Globus pallidus (tissue), 1 donor: ENCODE measurements around the gene LRRC27.

ENCODE experiments used
- DNase-seq: peaks from one replicate; pipeline ENCODE4 v3.0.0-alpha.2; 2015; ENCODE audit warnings: low spot score

The LRRC27 gene

GRCh38 chr10:132414402-132415016 lies 82.5 kb downstream of the LRRC27 start:
- no peak for DNase-seq

GRCh38 chr10:132415255-132415654 lies 83.3 kb downstream of the LRRC27 start:
- no peak for DNase-seq

- DNase-seq: no peak
Observed at GRCh38 chr10:132415956-132416355, 84.0 kb downstream of the LRRC27 start.

GRCh38 chr10:132416566-132417256 lies 84.7 kb downstream of the LRRC27 start:
- no peak for DNase-seq

- no peak for DNase-seq
Observed at GRCh38 chr10:132417257-132417910, 85.4 kb downstream of the LRRC27 start.

- no peak for DNase-seq
Observed at GRCh38 chr10:132417957-132418441, 86.0 kb downstream of the LRRC27 start.

- no peak for DNase-seq
Observed at GRCh38 chr10:132418527-132419416, 86.8 kb downstream of the LRRC27 start.

GRCh38 chr10:132419538-132420468 lies 87.8 kb downstream of the LRRC27 start:
- no peak for DNase-seq

- DNase-seq: no peak
Observed at GRCh38 chr10:132420469-132420980, 88.5 kb downstream of the LRRC27 start.

GRCh38 chr10:132420981-132421846 lies 89.2 kb downstream of the LRRC27 start:
- DNase-seq: peak; percentile 51

GRCh38 chr10:132421847-132422751 lies 90.1 kb downstream of the LRRC27 start:
- no peak for DNase-seq

- no peak for DNase-seq
Observed at GRCh38 chr10:132422903-132423825, 91.2 kb downstream of the LRRC27 start.

- DNase-seq: no peak
Observed at GRCh38 chr10:132423966-132424861, 92.2 kb downstream of the LRRC27 start.

- no peak for DNase-seq
Observed at GRCh38 chr10:132425029-132425756, 93.2 kb downstream of the LRRC27 start.

- no peak for DNase-seq
Observed at GRCh38 chr10:132425757-132426155, 93.8 kb downstream of the LRRC27 start.
